ENCODE results near the gene PIEZO2.

PIEZO2 gene

DNA sequence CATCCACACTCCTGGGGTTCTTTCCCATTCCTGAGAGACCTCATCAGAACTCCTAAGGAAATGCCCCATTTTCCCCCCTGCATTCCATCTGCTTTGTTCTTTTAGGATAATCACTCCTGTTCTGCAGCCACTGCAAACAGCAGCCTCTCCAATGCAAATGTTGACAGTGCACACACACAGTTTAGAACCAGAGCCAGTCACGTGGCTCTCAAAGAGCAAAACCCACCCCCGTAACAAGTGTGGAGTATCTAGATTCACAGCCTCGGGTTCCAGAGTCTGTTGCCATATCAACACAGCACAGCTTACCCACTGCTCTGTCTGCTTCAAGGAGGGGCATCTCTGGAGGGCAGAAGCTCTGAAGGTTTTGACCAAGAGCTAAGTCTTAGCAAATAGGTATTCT, 443.6 kb downstream of the PIEZO2 start:
- Histone ChIP-seq H3K27ac (ENCODE audit: insufficient read depth in 1 of 2, low read depth in 1 of 2, low read length in 2 of 2, poor library complexity in 1 of 2, severe bottlenecking in 2 of 2) (no peak overlapping the region), H3K27me3 (replicated peaks in 2 of 5; ENCODE audit: control insufficient read depth in 4 of 5, insufficient read depth in 5 of 5, low read length in 4 of 5) (peaks cover 0 to 2% (median 0%) of the 10 kb centered on the region in 5 experiments), H3K4me1 (ENCODE audit: control extremely low read depth in 1 of 4, control insufficient read depth in 4 of 4, insufficient read depth in 4 of 4, low read length in 3 of 4) (no peaks in the 10 kb centered on the region), H3K9me3 (ENCODE audit: control extremely low read depth in 1 of 5, control insufficient read depth in 4 of 5, insufficient read depth in 2 of 5, low read depth in 1 of 5, low read length in 4 of 5) (no peaks in the 10 kb centered on the region), H3K4me3 (ENCODE audit: control insufficient read depth in 1 of 7, extremely low read depth in 1 of 7, insufficient read depth in 4 of 7, low read depth in 2 of 7, low read length in 6 of 7) (no peak overlapping the region), H3K36me3 (ENCODE audit: control insufficient read depth in 4 of 4, insufficient read depth in 4 of 4, low read length in 3 of 4) (no peaks in the 10 kb centered on the region)
- 94% methylated on average over 2 of the region's 3 CpGs for WGBS (ENCODE audit: insufficient coverage)
- DNase-seq, result no peak
- CTCF ChIA-PET, result no interaction called here
- POLR2A ChIA-PET, result no interaction called here

DNA sequence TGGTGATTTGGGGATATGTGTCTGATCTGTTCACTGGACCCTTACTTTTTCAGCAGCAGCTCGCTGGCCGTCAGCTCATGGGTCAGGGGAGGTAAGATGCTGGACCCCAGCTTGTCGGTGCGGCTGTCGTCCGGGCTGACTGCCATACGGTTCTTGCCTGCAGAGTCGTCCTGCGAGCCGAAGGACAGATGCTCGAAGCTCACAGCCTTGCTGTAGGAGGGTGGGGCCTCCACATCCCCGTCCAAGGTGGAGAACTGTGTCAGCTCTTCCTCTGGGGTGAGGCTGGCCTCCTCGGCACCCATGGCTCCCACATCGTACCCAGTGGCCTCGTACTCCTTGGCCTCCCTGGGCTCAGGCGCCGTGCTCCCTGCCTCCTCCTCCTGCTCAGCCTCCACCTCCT, 444.1 kb downstream of the PIEZO2 start:
- ChIA-PET CTCF (no interaction called here), POLR2A (no interaction called here)

DNA sequence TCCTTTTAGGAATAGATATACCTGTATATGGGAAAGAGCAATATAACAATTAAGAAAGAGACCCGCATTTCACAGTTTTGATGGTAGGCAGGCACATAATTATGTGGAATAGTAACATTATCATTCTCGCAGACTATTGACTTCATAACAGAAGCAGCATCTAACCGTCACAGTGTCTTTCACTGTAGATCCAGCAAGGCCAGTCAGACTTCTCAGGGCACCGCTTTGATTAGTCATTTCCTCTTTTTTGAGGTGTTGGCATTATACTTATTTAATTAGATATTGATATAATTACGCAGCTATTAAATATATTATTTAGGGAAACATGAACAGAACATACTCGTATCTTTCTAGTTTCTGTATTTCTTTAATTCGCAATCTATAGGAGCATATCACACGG, 447.2 kb downstream of the PIEZO2 start:
- WGBS (ENCODE audit: insufficient coverage), result 100% methylated on average over 2 of the region's 8 CpGs
- Histone ChIP-seq H3K27me3 (replicated peaks in 2 of 5; ENCODE audit: control insufficient read depth in 4 of 5, insufficient read depth in 5 of 5, low read length in 4 of 5) (peaks cover 0 to under 1% (median 0%) of the 10 kb centered on the region in 5 experiments), H3K9me3 (ENCODE audit: control extremely low read depth in 1 of 5, control insufficient read depth in 4 of 5, insufficient read depth in 2 of 5, low read depth in 1 of 5, low read length in 4 of 5) (no peaks in the 10 kb centered on the region), H3K27ac (ENCODE audit: insufficient read depth in 1 of 2, low read depth in 1 of 2, low read length in 2 of 2, poor library complexity in 1 of 2, severe bottlenecking in 2 of 2) (no peak overlapping the region), H3K4me3 (ENCODE audit: control insufficient read depth in 1 of 7, extremely low read depth in 1 of 7, insufficient read depth in 4 of 7, low read depth in 2 of 7, low read length in 6 of 7) (no peak overlapping the region), H3K4me1 (ENCODE audit: control extremely low read depth in 1 of 4, control insufficient read depth in 4 of 4, insufficient read depth in 4 of 4, low read length in 3 of 4) (no peaks in the 10 kb centered on the region), H3K36me3 (ENCODE audit: control insufficient read depth in 4 of 4, insufficient read depth in 4 of 4, low read length in 3 of 4) (no peaks in the 10 kb centered on the region)
- DNase-seq, result peak in 1 of 3 donors; percentile 63
- POLR2A ChIA-PET, result no interaction called here
- CTCF ChIA-PET, result no interaction called here

More for the DNA sequence above, 444.1 kb downstream of the PIEZO2 start:
- H3K36me3 ChIP-seq (ENCODE audit: control insufficient read depth in 4 of 4, insufficient read depth in 4 of 4, low read length in 3 of 4), result no peaks in the 10 kb centered on the region
- H3K27ac ChIP-seq (ENCODE audit: insufficient read depth in 1 of 2, low read depth in 1 of 2, low read length in 2 of 2, poor library complexity in 1 of 2, severe bottlenecking in 2 of 2), result no peak overlapping the region
- no peak for DNase-seq
- no peaks in the 10 kb centered on the region for H3K4me1 ChIP-seq (ENCODE audit: control extremely low read depth in 1 of 4, control insufficient read depth in 4 of 4, insufficient read depth in 4 of 4, low read length in 3 of 4)
- H3K9me3 ChIP-seq (ENCODE audit: control extremely low read depth in 1 of 5, control insufficient read depth in 4 of 5, insufficient read depth in 2 of 5, low read depth in 1 of 5, low read length in 4 of 5), result no peaks in the 10 kb centered on the region
- 96% methylated on average over 17 of the region's 17 CpGs for WGBS (ENCODE audit: insufficient coverage)
- H3K4me3 ChIP-seq (ENCODE audit: control insufficient read depth in 1 of 7, extremely low read depth in 1 of 7, insufficient read depth in 4 of 7, low read depth in 2 of 7, low read length in 6 of 7), result no peak overlapping the region
- peaks cover 0 to 2% (median 0%) of the 10 kb centered on the region in 5 experiments for H3K27me3 ChIP-seq (replicated peaks in 2 of 5; ENCODE audit: control insufficient read depth in 4 of 5, insufficient read depth in 5 of 5, low read length in 4 of 5)

- Histone ChIP-seq H3K27ac (ENCODE audit: insufficient read depth in 1 of 2, low read depth in 1 of 2, low read length in 2 of 2, poor library complexity in 1 of 2, severe bottlenecking in 2 of 2) (no peak overlapping the region), H3K4me1 (ENCODE audit: control extremely low read depth in 1 of 4, control insufficient read depth in 4 of 4, insufficient read depth in 4 of 4, low read length in 3 of 4) (peaks cover 0 to 4% (median 2%) of the 10 kb centered on the region in 4 experiments), H3K4me3 (ENCODE audit: control insufficient read depth in 1 of 7, extremely low read depth in 1 of 7, insufficient read depth in 4 of 7, low read depth in 2 of 7, low read length in 6 of 7) (no peak overlapping the region), H3K36me3 (ENCODE audit: control insufficient read depth in 4 of 4, insufficient read depth in 4 of 4, low read length in 3 of 4) (no peaks in the 10 kb centered on the region), H3K27me3 (replicated peaks in 2 of 5; ENCODE audit: control insufficient read depth in 4 of 5, insufficient read depth in 5 of 5, low read length in 4 of 5) (no peaks in the 10 kb centered on the region), H3K9me3 (ENCODE audit: control extremely low read depth in 1 of 5, control insufficient read depth in 4 of 5, insufficient read depth in 2 of 5, low read depth in 1 of 5, low read length in 4 of 5) (no peaks in the 10 kb centered on the region)
- POLR2A ChIA-PET, result no interaction called here
- DNase-seq, result no peak
- CTCF ChIA-PET, result no interaction called here
- WGBS (ENCODE audit: insufficient coverage), result 92% methylated on average over 7 of the region's 7 CpGs
These were observed 459.0 kb downstream of the PIEZO2 start for GRCh38 chr18:10690366-10690765.

DNA sequence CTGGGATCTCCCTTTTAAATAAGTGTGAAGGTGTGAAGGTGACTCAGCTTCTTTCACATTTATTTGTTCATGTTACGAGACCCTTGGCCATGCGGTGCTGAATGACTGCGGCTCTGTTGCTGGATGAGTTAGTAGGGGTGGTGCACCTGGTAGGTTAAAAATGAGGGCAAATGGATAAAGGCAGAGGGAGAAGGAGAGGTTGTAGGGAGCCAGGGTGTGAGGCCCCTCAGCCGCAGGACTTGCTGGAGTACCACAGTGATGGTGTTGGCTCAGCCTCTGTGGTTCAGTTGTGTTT, 459.4 kb downstream of the PIEZO2 start:
- peaks cover 0 to under 1% (median 0%) of the 10 kb centered on the region in 4 experiments for H3K4me1 ChIP-seq (ENCODE audit: control extremely low read depth in 1 of 4, control insufficient read depth in 4 of 4, insufficient read depth in 4 of 4, low read length in 3 of 4)
- POLR2A ChIA-PET, result no interaction called here
- no peak for DNase-seq
- WGBS (ENCODE audit: insufficient coverage), result 93% methylated on average over 4 of the region's 4 CpGs
- no peaks in the 10 kb centered on the region for H3K36me3 ChIP-seq (ENCODE audit: control insufficient read depth in 4 of 4, insufficient read depth in 4 of 4, low read length in 3 of 4)
- no peaks in the 10 kb centered on the region for H3K27me3 ChIP-seq (replicated peaks in 2 of 5; ENCODE audit: control insufficient read depth in 4 of 5, insufficient read depth in 5 of 5, low read length in 4 of 5)
- H3K4me3 ChIP-seq (ENCODE audit: control insufficient read depth in 1 of 7, extremely low read depth in 1 of 7, insufficient read depth in 4 of 7, low read depth in 2 of 7, low read length in 6 of 7), result no peak overlapping the region
- H3K9me3 ChIP-seq (ENCODE audit: control extremely low read depth in 1 of 5, control insufficient read depth in 4 of 5, insufficient read depth in 2 of 5, low read depth in 1 of 5, low read length in 4 of 5), result no peaks in the 10 kb centered on the region
- no peak overlapping the region for H3K27ac ChIP-seq (ENCODE audit: insufficient read depth in 1 of 2, low read depth in 1 of 2, low read length in 2 of 2, poor library complexity in 1 of 2, severe bottlenecking in 2 of 2)
- CTCF ChIA-PET, result no interaction called here

DNA sequence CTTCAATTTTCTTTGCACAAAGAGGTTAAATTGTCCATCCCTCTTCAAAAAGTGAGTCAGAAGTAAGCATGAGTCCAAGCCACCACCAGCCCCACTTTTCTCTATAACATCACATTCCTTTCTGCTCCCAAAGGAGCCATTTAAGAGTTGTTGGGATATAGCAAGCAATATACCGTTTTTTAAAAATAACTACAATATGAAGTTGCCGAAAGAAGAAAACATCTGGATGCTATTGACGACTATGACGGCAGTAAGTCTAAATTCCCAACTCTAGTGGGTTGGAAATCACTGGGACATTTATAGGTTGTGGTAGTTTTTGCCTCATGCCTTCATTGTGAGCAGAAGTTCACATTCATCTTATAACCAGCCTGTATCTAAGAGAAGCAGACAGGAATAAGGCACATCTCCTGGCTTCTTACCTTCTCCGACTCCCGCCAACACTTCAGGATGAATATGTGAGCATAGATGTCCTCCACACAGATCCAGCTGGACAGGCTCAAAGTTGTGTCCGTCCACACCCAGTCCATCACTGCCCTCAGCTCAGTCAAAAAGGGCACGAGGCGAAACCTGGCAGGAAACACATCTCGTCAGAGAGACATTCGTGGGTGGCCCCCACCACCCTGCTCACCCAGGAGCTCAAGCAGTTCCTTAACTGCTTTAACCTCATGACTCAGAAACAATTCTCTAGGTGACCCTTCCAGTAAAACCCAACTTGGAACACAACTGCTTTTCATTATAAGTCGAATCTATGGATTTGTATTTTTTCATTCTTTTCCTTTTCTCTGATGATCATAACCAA, 459.9 kb downstream of the PIEZO2 start:
- Histone ChIP-seq H3K27me3 (replicated peaks in 2 of 5; ENCODE audit: control insufficient read depth in 4 of 5, insufficient read depth in 5 of 5, low read length in 4 of 5) (no peaks in the 10 kb centered on the region), H3K27ac (ENCODE audit: insufficient read depth in 1 of 2, low read depth in 1 of 2, low read length in 2 of 2, poor library complexity in 1 of 2, severe bottlenecking in 2 of 2) (no peak overlapping the region), H3K9me3 (ENCODE audit: control extremely low read depth in 1 of 5, control insufficient read depth in 4 of 5, insufficient read depth in 2 of 5, low read depth in 1 of 5, low read length in 4 of 5) (no peaks in the 10 kb centered on the region), H3K4me3 (ENCODE audit: control insufficient read depth in 1 of 7, extremely low read depth in 1 of 7, insufficient read depth in 4 of 7, low read depth in 2 of 7, low read length in 6 of 7) (no peak overlapping the region), H3K4me1 (ENCODE audit: control extremely low read depth in 1 of 4, control insufficient read depth in 4 of 4, insufficient read depth in 4 of 4, low read length in 3 of 4) (no peaks in the 10 kb centered on the region), H3K36me3 (ENCODE audit: control insufficient read depth in 4 of 4, insufficient read depth in 4 of 4, low read length in 3 of 4) (no peaks in the 10 kb centered on the region)
- WGBS (ENCODE audit: insufficient coverage), result 86% methylated on average over 10 of the region's 12 CpGs
- ChIA-PET POLR2A (no interaction called here), CTCF (no interaction called here)
- DNase-seq, result no peak

DNA sequence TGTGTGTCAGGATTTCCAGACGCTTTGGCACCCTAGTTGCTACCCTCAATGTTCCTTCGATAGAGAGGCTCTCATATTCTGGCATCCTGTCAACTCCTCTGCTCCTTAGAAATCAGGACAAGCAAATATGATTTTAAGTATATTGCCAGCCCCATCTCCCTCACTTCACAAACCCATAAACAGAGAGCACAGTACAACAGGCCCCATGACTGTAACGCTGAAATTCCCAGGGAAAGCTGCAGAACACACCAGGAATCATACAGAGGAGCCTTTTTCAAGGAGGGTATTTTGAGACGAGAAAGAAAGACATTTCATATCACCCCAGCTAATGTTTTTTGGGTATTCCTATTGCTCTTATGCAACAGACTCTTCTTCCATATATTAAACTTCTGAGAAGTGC, 460.6 kb downstream of the PIEZO2 start:
- POLR2A ChIA-PET, result no interaction called here
- CTCF ChIA-PET, result no interaction called here
- Histone ChIP-seq H3K36me3 (ENCODE audit: control insufficient read depth in 4 of 4, insufficient read depth in 4 of 4, low read length in 3 of 4) (no peaks in the 10 kb centered on the region), H3K27ac (ENCODE audit: insufficient read depth in 1 of 2, low read depth in 1 of 2, low read length in 2 of 2, poor library complexity in 1 of 2, severe bottlenecking in 2 of 2) (no peak overlapping the region), H3K9me3 (ENCODE audit: control extremely low read depth in 1 of 5, control insufficient read depth in 4 of 5, insufficient read depth in 2 of 5, low read depth in 1 of 5, low read length in 4 of 5) (no peaks in the 10 kb centered on the region), H3K4me3 (ENCODE audit: control insufficient read depth in 1 of 7, extremely low read depth in 1 of 7, insufficient read depth in 4 of 7, low read depth in 2 of 7, low read length in 6 of 7) (no peak overlapping the region), H3K4me1 (ENCODE audit: control extremely low read depth in 1 of 4, control insufficient read depth in 4 of 4, insufficient read depth in 4 of 4, low read length in 3 of 4) (no peaks in the 10 kb centered on the region), H3K27me3 (replicated peaks in 2 of 5; ENCODE audit: control insufficient read depth in 4 of 5, insufficient read depth in 5 of 5, low read length in 4 of 5) (no peaks in the 10 kb centered on the region)
- 100% methylated on average over 3 of the region's 4 CpGs for WGBS (ENCODE audit: insufficient coverage)
- no peak for DNase-seq
